Breast epithelium (tissue), 3 donors: ENCODE data around the gene REXO4.

ENCODE experiments used
- CTCF ChIP-seq, 3 donors: fragments of 450-650 bp; IDR thresholded peaks; one replicate each; pipeline ENCODE4 v1.5.1; 2016 to 2017; ENCODE audit warnings: antibody characterized with exemption in 3 of 3, mild to moderate bottlenecking in 3 of 3, moderate library complexity in 3 of 3
- POLR2A ChIP-seq: fragments of 450-650 bp; IDR thresholded peaks from one replicate; pipeline ENCODE4 v1.6.1; 2016; ENCODE audit warnings: antibody characterized with exemption, mild to moderate bottlenecking, moderate library complexity

- TF ChIP-seq POLR2A (no peak), CTCF (IDR thresholded peaks at IDR 0.05) (no peak)
Measured at GRCh38 chr9:133378408-133378962, 39.3 kb downstream of the REXO4 start.
